ENCODE data around the gene KATNBL1.

The KATNBL1 gene

DNA sequence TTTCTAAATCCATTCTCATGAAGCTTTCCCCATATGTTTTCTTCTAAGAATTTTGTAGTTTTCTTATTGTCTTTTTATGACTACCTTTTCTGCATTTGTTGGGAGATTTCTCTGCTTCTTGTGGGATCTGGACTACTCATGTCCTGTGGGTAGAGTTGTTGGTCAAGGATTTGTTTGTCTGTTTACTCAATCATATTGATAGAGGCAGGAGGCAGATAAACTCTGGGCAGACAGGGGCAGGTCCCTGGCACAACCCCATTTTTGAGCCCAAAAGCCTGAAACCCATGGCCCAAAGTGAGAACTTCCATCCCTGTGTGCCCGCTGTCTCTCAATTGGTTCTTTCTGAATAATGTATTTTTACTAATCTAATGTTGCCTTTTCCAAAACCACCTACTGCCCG lies 95.7 kb downstream of the KATNBL1 start:
- no peak for DNase-seq

GRCh38 chr15:34111488-34111887 lies 98.4 kb downstream of the KATNBL1 start:
- no peak for DNase-seq

- DNase-seq: peak in 1 of 3 experiments; percentile 52
Measured at GRCh38 chr15:34109797-34110663, 99.9 kb downstream of the KATNBL1 start.

DNA sequence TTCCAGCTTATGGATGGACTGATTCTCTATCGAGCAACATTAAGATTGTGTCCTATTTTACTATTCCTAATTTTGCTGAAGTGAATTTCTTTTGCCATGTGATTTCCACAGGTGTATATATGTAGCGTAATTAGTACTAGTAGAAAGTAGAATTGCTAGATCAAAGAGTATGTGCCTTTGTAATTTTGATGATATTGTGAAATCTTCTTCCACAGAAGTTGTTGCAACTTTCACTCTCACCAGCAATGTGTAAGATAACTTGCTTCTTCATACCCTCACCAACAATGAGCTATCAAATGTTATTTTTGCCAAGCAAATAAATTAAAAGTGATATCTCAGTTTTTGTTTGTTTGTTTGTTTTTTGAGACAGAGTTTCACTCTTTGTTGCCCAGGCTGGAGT lies 102.6 kb downstream of the KATNBL1 start:
- DNase-seq: no peak

DNA sequence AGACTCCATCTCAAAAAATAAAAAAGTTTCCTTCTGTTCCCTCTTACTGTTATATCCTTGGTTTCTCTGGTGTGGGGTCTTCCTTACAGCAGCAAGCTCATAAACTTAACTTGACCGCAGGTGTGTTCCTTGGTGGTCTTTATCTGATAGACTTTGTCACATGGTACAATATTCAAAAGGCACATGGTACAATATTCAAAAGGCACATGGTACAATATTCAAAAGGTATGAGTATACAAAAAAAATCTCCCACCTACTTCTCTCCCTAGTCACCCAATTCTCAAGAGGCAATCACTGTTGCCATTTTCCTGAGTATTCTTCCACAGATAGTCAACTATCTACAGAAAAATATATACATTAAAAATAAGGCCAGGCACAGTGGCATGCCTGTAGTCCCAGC lies 103.5 kb downstream of the KATNBL1 start:
- no peak for DNase-seq

GRCh38 chr15:34102175-34102925 lies 107.5 kb downstream of the KATNBL1 start:
- DNase-seq: no peak

DNA sequence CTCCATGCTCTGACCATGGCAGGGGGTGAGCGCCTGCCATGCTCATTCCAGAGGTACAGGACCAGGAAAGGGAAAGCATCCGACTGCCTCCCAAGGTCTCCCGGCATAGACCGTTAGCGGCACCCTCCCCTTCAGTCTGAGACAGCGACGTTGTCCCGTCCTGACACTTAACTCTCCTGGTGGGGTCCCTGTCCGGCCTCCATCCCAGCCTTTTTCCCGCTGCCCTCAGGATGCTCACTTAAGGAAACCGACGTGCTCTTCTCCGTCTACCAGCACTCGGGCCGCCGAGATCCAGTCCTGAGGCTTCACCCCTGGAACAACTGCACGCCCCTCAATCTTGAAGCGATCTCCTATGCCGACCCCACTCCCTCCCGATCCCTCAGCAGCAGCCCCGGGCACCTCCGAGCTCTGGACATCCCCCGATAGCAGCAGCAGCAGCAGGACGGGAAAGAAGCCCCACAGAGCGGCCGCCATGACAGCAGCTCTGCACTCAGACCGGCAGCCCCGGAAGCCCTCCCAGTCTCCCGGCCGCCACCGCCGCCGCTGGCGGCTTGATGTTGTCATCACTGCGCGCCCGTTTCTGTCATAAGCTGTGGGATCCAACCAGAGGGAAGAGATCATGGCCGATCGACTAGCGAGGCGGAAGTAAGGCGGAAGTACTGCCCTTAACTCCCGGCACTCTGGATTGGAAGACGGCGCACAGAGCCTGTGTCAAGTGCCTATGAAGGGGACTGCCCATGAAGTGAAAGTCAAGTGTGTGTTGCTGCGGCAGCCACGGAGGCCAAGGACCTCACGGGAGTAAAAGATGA lies 108.3 kb downstream of the KATNBL1 start, which contains the start of the genes EMC7 and PGBD4:
TSS of gene EMC7 (minus strand) at position 497 of the 809 bp plus-strand sequence. CDS start at position 474, 23 bp downstream.
TSS of gene PGBD4 (plus strand) at position 718 of the 809 bp plus-strand sequence. CDS start 449 bp downstream, outside the sequence.
- DNase-seq: peak; percentile 95 to 100 (median 98)

DNA sequence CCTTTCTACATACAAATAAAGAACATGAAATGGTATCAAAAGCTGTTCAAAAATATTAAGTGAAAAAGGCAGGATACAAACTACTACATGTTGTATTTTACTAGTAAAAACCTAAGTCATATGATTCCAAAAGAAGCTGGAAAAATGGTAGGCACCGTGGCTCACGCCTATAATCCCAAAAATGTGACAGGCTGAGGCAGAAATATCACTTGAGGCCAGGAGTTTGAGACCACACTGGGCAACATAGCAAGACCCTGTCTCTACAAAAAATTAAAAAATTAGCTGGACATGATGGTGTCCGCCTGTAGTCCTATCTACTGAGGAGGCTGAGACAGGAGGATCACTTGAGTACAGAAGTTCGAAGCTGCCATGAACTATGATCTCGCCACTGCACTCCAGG lies 110.0 kb downstream of the KATNBL1 start:
- DNase-seq: no peak

Data from NCI-H1417 (cell line).